Heart right ventricle (tissue), 16 donors: ENCODE measurements around the gene PAF1. TPM values are rescaled to one million over a fixed set of nuclear protein-coding genes. Genes with fewer than 3 reads are reported as not detected.

Experiments
- ATAC-seq, 8 donors: fragments of 200-7000 bp; cut with Tn5 transposase; one replicate each; pipeline ENCODE4 v1.9.1; 2020; ENCODE audit warnings: mild to moderate bottlenecking in 8 of 8, moderate library complexity in 8 of 8, moderate number of reproducible peaks in 1 of 8
- DNase-seq, 2 donors: peaks; one replicate each; pipeline ENCODE4 v3.0.0-alpha.2; 2020
- H3K27ac ChIP-seq, 10 donors: fragments of 200-600 bp; sonication (generic) in 2 of 10; one replicate each; pipeline versions ENCODE4 v1.5.0 to v1.8.0; 2020 to 2022; ENCODE audit warnings: mild to moderate bottlenecking in 3 of 10
- H3K27me3 ChIP-seq, 7 donors: fragments of 200-600 bp; one replicate each; pipeline ENCODE4 v1.8.0; 2021 to 2022; ENCODE audit warnings: mild to moderate bottlenecking in 2 of 7
- H3K36me3 ChIP-seq, 9 donors: fragments of 200-600 bp; sonication (generic) in 1 of 9; one replicate each; pipeline versions ENCODE4 v1.5.0 to v1.8.0; 2020 to 2022; ENCODE audit warnings: mild to moderate bottlenecking in 2 of 9
- H3K4me1 ChIP-seq, 9 donors: fragments of 200-600 bp; sonication (generic) in 1 of 9; one replicate each; pipeline versions ENCODE4 v1.5.0 to v1.8.0; 2020 to 2022; ENCODE audit warnings: mild to moderate bottlenecking in 4 of 9
- H3K4me3 ChIP-seq, 10 donors: fragments of 200-600 bp; sonication (generic) in 2 of 10; one replicate each; pipeline versions ENCODE4 v1.5.0 to v1.8.0; 2020 to 2022; ENCODE audit warnings: mild to moderate bottlenecking in 7 of 10, moderate library complexity in 2 of 10
- H3K9me3 ChIP-seq, 11 donors: fragments of 200-600 bp in 10 of 11; sonication (generic) in 2 of 11; one replicate each; pipeline versions ENCODE4 v1.5.0 to v1.8.0; 2013 to 2022; ENCODE audit warnings: mild to moderate bottlenecking in 2 of 11, control low read depth in 1 of 11, moderate library complexity in 1 of 11
- CTCF ChIP-seq, 9 donors: fragments of 200-600 bp; sonication (generic) in 2 of 9; IDR thresholded peaks; one replicate each; pipeline versions ENCODE4 v1.5.0 to v1.8.0; 2021 to 2022; ENCODE audit warnings: antibody characterized with exemption in 9 of 9, mild to moderate bottlenecking in 5 of 9, moderate library complexity in 1 of 9
- WGBS, 2 donors: extraction: QIAGEN DNeasy Blood & Tissue Kit; methylation state at CpG; one replicate each; pipeline ENCODE4 v1.1.7; 2013; ENCODE audit warnings: inconsistent platforms in 1 of 2; 5-methylcytosine and 5-hydroxymethylcytosine counted together
- intact Hi-C, 10 donors: fragments of 100-400 bp; cut with DNase I; formaldehyde crosslinking; loops; one replicate each; pipeline versions ENCODE4 v1.11.1 to v1.14.2; 2022
- polyA plus RNA-seq, 2 donors: library from polyadenylated mRNA; stranded (reverse); fragments of 200-250 nt; gene quantifications; one replicate each; pipeline ENCODE4 v1.2.3, GENCODE V29; 2013
- total RNA-seq, 10 donors: library from RNA; stranded (reverse); fragmentation: NEBNext Ultra II Directional in 3 of 10; extraction: Animal tissue kit (Norgen Biotek cat#: 25700) in 3 of 10; gene quantifications; one replicate each; pipeline versions ENCODE4 v1.2.1 to v1.2.4, GENCODE V29; 2021 to 2023
- donor health status: Arrhythmogenic right ventricular cardiomyopathy.
- donor health status: ischemic (EF 13 %, LVEDD 7.1; RV severe dilation, severe dysfunction).
- donor health status: healthy with polysubstance abuse.
- donor health status: DM: no; HTN: yes; CAD: no.
- donor health status: DM: no; HTN: no; CAD: no.
- donor health status: ischemic (EF 25% LVEDD 6.9; RV normal size, moderate dysfunction).
- donor health status: ischemic (EF 25% LVEDD 5.7; RV mildly dilated, moderate dysfunction).
- donor health status: healthy.
- donor health status: DM: yes; HTN: yes; CAD: no.
- donor health status: Ischemic cardiomyopathy.
- donor health status: ischemic (EF 35%, LVEDD 5.7; RV mildly dilated, moderate dysfunction).
- donor health status: nonischemic (EF 11% LVEDD 7.7; RV severe dilation, severe dysfunction).
- donor health status: DM: yes; HTN: yes; CAD: no.
- donor health status: PGD.
- donor health status: ischemic (EF 29% LVEDD 5.4; RV normal size, mild dysfunction).
- donor health status: nonischemic (EF 23%, LVEDD 6.1; RV moderate dilation, normal function).

Gene PAF1
- total and polyA plus RNA-seq, 12 donors, result 24.1 to 48.2 (median 38.8) TPM

- WGBS, 2 donors, result 60 to 70% methylated on average over 1 of the region's 1 CpG
- ATAC-seq, result no peak
- Histone ChIP-seq H3K9me3 (no peaks in the 10 kb centered on the region), H3K4me1 (peaks cover 2 to 69% (median 49%) of the 10 kb centered on the region in 9 donors), H3K27me3 (no peaks in the 10 kb centered on the region), H3K27ac (peak overlapping the region in 1 of 10 donors; percentile 31), H3K36me3 (peaks cover 0 to 51% (median 0%) of the 10 kb centered on the region in 9 donors), H3K4me3 (no peak overlapping the region)
- intact Hi-C loops, result no loop called here
- TF ChIP-seq CTCF (IDR thresholded peaks at IDR 0.05), result no peak
- no peak for DNase-seq
Measured at GRCh38 chr19:39345956-39346355, 45.0 kb downstream of the PAF1 start.

DNA sequence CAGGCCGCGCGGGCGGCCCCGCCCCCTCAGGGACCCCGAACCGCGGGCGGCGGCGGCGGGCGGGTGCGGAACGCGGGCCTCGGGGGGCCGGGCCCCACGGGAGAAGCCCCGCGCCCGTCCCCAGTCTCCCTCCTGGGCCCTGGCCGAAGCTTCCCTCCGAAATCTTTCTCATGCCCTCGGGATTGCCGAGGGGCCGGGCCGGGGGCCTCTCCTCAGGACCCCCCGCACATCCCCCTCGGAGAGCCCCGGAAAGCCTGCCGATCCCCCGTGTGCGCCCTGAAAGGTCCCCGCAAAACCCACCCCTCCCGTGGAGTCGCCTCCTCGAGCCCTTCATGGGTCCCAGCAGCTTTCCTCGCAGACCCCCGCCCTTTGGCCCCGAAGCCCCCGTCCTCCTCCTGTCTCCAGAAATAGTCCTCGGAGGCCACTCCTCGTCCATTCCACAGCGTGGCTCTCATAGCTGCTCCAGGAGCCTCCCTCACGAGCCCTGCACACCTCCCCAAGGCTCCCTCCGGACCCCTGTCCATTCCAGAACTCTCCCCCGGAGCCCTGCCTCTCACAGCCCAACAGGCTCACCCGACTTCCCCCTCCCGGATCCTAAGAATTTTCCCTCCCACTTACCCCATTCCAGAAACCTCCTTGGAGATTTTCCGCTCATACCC is 48.1 kb downstream of the PAF1 start:
- DNase-seq (peak; percentile 28), ATAC-seq (no peak)
- 2 to 3% methylated on average over 34 to 42 of the region's 51 CpGs for WGBS, 2 donors
- Histone ChIP-seq H3K9me3 (no peaks in the 10 kb centered on the region), H3K27ac (peak overlapping the region; percentile 44 to 91 (median 82)), H3K36me3 (peaks cover 0 to 26% (median 0%) of the 10 kb centered on the region in 9 donors), H3K4me1 (peaks cover 2 to 60% (median 50%) of the 10 kb centered on the region in 9 donors), H3K4me3 (peak overlapping the region; percentile 60 to 97 (median 82)), H3K27me3 (no peaks in the 10 kb centered on the region)
- TF ChIP-seq CTCF (IDR thresholded peaks at IDR 0.05), result no peak
- intact Hi-C loops, result loop anchor here in 5 of 10 donors (2.0 to 5.0 kb wide), 6 partner anchors 45 to 215 kb away; partner anchors contain the start of genes PLEKHG2 (in 3 of the 5), MED29 (in 2 of the 5), PAF1 (in 2 of the 5) and PAK4 (in 2 of the 5)

DNA sequence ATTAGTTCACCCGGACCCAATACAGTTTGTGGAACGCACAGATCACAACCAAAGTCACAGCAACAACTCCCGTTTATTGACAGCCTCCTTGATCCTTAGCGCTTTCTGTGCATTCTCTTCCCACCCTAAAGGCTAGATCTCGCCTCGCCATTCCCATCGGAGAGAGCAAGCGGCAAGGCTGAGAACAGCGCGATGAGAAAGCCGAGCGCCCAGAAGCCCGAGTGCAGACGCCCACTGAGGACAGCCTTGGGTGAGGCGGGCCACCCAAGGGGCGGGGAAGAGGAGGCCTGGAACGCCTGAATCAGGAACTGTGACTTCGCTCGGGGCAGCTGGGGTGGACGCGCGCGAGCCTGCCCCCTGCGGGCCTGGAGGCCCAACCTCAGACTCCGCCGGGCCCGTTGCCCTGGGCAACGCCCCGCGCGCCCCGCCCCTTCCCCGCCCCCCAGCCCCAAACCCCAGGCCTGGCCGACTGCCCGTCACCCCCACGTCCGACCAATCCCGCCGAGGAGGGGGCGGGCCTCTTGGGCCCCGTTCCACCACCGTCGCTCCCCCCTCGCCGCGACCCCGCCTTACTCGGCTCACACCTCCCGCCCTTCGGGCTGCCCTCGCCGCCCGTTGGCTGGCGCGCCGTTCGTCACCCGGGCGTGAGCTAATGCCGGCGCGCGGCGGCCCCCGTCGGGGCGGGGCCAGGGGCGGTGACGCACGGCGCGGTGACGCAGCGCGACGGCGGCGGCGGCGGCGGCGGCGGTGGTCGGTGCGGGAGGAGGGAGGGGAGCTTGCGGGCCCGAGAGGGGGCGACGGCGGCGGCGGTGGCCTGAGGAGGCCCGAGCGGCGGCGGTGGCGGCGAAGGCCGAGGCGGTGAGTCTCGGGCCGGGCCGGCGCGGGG is 48.9 kb downstream of the PAF1 start, which contains the start of gene SAMD4B:
Gene SAMD4B, plus strand, starts transcription at position 703 of the 886 bp plus-strand sequence. CDS start 14,473 bp downstream, outside the sequence.
- ATAC-seq (peak; percentile 95 to 98 (median 97)), DNase-seq (peak; percentile 99 to 100)
- peak; percentile 68 to 95 (median 92) for TF ChIP-seq CTCF (IDR thresholded peaks at IDR 0.05)
- peaks cover 0 to 22% (median 0%) of the 10 kb centered on the region in 9 donors for H3K36me3 ChIP-seq
- 0% methylated on average over 42 to 105 of the region's 105 CpGs for WGBS, 2 donors
- H3K4me3 ChIP-seq, result peak within 1 kb of the TSS; percentile 73 to 97 (median 86)
- no peaks in the 10 kb centered on the region for H3K27me3 ChIP-seq
- H3K9me3 ChIP-seq, result no peaks in the 10 kb centered on the region
- intact Hi-C loops, result loop anchor here in 6 of 10 donors (1.0 to 5.0 kb wide), 7 partner anchors 45 to 215 kb away; partner anchors contain the start of genes PLEKHG2 (in 3 of the 6), MED29 (in 2 of the 6), PAF1 (in 2 of the 6) and PAK4 (in 2 of the 6)
- peak within 1 kb of the TSS; percentile 76 to 97 (median 86) for H3K27ac ChIP-seq
- peaks cover 2 to 62% (median 44%) of the 10 kb centered on the region in 9 donors for H3K4me1 ChIP-seq
